NCI-H1436 treated with DMSO at 0.1 percent for 48 hours (cell line): ENCODE measurements around the gene PRR5L.

Experiments used
- DNase-seq: peaks from one replicate; lab custom pipeline; 2025; lab: John Stamatoyannopoulos, UW

The PRR5L gene

DNA sequence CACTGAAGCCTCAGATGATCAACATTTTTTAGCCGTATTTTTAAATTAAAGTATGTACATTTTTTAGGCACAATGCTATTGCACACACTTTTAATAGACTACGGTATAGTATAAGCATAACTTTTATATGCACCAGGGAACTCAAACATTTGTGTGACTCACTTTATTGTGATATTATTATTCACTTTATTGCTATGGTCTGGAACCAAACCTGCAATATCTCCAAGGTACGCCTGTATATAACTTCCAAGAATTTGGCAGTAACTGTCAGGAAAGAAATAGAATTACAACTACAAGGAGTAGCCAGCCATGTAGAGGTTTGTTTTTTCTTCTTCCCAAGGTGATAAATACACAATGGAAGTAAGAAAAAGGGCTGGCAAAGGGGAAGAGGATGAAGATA, 62.3 kb downstream of the PRR5L start:
- DNase-seq: no peak

DNA sequence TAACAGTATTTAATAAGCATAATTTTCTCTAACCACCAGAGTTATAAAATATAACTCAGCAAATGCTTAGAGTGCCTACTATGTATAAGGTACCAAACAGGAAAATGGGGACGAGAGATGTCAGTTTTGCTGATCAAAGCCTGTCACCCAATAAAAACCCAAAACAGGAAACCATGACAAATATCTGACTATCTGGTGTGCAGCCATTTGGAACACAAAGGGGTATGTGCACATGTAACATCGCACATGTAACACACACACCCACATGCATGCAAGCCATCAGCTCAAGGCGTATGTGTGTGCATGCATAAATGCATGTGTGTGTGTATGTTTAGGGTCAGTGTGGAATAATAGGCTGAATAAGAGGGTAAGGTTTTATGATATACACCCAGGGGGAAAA, 64.2 kb downstream of the PRR5L start:
- DNase-seq: no peak

DNA sequence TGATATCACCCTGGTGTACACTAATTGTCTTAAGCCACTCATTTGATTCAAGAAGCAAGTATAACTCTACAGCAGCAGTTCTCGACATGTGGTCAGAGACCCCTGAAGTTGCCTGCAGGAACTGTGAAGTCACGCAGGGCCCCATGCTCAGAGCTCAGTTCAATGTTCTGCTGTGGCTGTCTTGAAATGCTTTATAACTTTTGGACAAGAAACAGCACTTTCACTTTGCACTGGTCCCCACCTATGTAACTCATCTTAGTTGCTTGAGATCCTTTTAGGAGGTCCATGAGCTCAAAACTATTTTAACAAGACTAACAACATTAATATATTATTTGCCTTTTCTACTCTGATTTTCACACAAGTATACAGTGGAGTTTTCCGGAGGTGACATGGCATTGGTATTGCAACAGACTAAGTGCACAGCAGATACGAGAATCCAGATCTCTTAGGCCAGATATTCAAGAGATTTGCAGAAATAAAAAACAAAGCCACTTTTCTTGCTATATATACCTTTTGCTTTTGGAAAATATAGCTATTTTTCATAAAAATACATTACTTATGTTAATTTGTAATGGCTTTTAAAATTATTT, 64.8 kb downstream of the PRR5L start:
- no peak for DNase-seq

DNA sequence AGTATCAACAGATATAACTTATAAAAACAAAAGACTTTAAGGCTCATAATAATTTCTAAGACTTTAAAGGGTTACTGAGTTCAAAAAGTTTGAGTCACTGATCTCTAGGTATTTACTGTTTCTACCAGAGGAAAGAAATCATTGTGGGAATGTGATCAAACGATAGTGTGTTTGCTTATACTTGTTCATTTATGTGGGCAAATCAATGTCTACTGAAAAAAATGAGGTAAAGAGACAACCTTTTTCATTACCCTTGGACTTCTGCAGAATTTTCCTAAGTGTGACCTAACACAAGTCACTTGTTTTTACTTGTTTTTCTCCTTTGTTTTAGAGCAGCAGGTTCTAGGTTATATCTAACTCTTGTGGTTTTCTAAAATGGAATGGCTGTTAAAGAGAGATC, 65.4 kb downstream of the PRR5L start:
- DNase-seq: no peak

DNA sequence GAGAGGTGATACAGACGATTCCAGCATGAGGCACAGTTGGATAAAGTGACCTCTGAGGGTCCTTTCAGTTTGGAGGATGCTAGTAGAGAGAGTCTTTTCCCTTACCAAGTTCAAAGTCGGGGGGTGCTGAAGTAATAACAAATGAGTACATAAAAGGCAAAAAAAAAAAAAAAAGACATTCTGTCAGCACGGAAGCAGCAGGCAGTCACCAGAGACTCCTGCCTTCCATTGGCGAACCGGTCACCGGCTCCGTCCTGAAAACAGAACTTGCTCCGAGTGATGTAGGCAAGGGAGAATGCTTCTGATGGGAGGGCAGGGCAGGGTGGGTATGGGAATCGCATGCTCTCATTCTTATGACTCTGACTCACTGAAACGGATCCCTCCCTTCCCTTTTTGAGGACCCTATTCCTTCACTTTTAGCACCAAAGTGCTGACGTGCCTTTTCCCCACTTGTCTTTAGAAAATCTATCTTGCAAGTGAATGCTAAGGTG, 65.9 kb downstream of the PRR5L start:
- DNase-seq: no peak

DNA sequence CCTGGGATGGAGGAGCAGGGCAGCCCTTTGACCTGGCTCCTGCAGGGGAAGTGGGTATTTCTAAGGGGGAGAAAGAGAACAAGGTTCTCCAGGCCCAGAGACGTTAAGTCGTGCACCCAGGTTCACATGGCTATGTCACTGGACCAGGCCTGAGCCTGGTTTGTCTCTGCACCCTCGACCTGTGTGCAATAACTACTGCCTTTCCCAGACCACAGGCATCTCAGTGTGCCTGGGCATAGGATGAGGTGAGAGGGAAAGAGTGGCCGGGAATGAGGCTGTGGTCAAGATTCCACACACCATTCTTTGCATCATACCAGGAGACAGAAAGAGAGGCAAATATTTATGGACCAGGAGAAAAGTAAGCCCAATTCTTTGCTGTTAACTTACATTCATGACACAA, 66.8 kb downstream of the PRR5L start:
- DNase-seq: no peak

DNA sequence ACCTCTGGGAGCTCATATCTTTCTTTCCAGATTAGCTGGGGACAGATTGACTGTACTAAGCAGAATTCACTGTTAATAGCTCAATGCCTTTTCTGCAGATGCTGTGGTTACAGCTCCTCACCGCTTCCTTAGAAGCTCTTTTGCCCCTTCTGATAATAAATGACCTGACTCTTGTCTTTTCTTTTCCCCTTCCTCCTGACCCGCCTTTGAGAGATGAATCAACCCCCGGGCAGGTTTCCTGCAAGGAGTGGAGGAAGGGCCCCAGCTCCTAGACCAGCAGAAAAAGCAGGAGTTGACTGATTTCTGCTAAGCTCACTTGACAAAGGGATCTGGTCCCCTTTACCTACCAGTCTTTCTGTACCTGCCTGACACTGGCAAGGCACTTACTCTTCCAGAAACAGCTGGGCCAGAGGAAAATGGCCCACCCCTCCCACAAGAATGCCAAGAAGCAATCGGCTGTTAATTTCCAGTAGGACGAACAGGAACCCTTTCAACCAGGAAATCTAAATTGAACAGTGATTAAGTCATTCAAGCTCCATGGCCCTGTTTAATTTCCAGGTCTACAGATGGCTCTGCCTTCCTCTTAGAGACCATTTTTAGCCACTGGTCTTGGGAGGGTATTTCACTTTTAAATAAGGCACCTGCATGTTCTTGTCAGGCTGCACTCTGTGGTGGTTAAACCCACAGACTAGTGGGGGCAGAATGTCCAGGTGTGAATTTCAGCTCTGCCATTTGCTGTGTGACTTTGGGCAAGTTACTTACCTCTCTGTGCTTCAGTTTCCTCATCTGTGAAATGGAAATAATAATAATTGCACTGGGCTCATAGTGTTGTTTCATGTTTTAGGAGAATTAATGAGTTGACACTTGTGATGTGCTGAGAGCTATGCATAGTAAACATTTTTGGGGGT, 67.5 kb downstream of the PRR5L start:
- no peak for DNase-seq

DNA sequence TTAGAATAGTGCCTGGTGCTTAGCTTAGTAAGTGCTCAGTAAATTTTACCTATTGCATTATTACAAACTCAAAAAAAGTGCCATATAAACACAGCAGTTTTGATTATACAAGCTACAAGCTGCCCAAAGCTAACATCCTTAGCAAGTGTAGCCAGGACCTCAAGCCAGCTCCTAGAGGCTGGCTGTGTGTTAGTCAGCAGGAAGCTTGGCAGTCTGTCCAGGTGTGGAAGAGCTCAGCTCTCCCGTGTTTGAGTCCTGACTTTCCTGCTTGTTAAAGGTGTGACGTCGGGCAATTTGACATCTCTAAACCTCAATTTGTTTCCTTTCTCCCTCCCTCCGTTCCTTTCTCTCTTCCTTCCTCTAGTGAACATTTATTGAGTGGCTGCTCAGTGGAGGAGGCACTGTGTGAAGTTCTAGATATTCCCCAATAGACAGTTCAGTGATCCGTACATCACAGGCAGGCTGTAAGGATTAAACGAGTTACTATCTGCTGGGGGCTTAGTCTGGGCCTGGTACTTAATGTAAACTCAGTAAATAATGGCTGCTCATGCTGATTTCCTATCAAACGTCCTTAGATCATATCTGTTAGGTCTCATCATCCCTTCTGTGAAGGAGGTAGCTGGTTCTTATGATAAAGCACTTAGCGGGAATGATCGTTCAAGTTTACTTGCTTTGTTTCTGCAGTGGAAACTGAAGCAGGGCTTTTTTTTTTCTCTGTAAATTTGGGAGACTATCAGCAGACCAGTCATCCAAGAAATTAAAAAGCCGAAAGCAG, 68.7 kb downstream of the PRR5L start:
- no peak for DNase-seq

DNA sequence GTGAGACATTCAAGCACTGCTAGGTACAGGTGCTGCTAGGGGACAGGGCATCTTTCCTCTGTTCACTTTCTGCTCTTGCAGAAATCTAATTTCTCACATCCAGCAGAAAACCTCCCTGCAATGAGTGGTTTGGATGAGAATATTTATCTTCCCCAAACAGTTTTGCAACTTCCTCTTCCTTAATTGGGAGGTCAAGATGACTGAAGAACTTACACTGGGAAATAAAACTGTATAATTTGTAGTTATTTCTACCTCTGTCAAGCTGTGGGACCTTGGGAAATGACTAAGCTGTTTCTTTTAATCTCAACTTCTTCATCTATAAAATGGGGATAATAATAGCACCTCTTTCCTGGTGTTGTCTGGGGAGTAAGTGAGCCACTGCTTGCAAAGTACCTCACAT, 69.8 kb downstream of the PRR5L start:
- DNase-seq: no peak

DNA sequence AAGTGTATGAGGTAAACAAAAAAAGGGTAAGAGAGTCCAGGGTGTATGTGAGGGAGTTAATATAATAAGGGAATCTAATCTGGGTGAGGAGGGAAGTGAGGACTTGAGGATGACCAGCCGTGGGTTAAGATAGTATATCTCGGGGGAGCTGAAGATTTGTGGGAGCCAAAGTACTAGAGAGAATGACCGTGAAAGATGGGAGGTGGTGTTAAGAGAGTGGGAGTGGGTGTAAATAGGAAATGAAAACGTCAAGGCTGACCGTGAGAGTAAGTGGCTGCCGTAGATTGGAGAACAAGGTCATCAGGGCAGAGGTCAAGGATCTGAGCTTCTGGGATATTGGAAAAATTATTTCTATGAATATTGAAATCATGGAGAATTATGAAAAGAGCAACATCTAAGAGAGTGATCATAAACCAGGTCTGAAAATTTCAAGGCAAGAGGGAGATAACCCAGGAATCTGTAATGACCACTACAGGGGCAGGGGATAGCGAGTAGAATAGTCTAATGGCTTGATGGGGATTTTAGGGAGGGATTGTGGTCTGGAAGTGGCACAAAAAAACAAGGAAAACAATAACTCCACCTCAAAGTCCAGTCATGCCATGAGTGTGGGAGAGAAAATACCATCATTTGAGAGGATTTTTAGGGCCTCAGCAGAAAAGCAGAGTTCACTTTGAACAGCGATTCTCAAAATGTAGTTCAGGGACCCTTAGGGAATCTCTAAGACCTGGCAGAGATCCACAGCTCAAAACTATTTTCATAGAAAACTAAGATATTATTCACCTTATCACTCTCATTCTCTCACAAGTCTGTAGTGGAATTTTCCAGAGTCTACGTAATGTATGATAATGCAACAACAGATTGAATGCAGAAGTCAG, 72.0 kb downstream of the PRR5L start:
- no peak for DNase-seq

DNA sequence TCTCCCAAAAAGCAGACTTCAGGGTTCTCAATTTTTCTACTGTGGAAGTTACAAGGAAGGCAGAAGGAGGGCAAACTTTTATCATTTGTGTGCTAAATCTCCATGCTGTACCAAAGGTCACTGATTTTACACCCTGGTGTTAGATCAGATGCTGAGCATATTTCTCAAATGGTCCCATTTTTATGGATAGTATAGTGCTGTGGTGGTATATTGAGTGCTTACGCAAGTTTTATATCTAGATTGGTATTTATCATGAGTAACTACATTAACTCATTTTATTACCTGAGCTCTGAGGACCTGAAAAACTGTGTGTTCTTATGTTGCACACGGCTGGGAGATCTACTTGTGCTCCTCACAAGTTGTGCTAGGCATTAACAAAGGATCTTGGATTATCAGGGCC, 75.1 kb downstream of the PRR5L start:
- no peak for DNase-seq

DNA sequence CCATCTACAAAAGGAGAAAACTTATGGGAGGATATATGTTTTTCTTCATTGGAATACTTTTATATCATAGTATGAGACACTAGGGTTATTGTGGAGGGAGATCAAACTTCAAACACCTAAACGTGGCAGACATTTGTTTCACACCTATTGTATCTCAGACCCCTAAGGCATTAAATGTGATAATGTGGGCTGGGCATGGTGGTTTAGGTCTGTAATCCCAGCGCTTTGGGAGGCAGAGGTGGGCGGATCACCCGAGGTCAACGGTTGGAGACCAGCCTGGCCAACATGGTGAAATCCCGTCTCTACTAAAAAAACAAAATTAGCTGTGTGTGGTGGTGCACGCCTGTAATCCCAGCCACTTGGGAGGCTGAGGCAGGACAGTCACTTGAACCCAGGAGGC, 75.5 kb downstream of the PRR5L start:
- no peak for DNase-seq

DNA sequence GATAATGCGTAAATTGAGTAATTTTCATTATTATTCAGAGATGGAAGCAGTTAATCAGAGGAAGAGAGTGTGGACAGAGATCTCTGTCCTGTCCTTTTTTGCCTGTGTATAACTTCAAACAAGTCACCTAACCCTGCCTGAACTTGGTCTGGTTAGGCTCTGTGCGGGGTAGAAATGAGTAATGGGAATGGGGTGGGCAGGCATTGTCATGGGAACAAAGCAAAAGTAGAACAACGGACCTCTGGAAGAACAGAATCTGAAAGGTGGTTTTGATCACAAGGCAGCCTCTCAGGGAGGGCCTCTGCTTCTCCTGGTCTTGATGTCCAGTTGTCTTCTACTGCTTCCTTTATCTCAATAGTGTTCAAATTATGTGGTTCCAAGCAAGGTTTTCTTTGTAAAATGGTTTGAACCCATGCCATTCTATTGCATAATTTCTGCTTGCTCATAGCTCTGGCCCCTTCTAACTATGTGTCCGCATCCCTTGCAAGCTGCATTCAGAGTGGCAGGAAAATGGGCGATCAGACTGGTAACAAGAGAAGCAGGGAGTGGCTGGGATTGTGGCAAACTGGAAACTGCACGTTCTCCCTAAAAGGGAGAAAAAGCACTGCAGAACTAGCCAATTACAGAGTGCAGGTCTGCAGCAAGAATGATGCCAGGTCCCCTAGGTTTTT, 76.1 kb downstream of the PRR5L start:
- DNase-seq: no peak

DNA sequence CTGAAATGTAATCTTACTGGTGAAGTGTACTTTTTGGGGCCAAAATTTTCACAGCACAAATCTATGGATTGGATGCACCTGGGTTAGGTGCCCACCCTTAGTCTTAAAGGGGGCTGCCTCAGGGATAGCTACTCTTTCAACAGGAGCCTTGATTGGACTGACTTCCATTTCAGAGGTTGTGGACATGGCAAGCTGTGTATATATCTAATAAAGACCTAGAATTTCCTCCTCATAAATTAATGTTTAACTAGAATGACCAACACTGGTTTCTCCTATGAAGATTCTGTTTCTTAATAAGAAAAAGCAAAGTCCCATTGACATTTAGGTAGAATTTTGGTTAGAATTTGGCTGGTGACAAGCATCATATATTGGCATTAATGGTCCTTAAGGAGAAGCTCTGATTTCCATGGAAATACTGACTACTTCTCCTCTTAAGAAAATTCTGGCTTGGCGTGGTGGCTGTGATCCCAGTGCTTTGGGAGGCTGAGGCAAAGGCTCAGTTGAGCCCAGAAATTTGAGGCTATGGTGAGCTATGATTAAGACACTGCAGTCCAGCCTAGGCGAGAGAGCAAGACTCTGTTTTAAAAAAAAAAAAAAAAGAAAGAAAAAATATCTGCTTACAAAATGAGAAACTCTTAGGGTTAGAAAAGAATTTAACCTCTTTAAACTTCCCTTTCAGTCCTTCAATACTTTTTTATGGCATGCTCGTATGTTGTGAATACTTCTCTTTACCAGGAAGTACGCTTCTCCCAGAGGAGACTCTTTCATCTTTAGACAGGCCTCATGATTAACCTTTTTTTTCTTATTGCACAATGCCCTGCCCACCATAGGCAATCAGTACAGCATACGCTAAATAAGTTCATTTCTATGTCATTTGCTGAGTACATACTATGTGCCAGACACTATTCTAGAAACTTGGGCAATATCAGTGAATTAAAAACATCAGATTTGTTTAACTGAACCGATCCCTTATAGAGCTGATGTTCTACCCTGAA, 77.2 kb downstream of the PRR5L start:
- DNase-seq: no peak

DNA sequence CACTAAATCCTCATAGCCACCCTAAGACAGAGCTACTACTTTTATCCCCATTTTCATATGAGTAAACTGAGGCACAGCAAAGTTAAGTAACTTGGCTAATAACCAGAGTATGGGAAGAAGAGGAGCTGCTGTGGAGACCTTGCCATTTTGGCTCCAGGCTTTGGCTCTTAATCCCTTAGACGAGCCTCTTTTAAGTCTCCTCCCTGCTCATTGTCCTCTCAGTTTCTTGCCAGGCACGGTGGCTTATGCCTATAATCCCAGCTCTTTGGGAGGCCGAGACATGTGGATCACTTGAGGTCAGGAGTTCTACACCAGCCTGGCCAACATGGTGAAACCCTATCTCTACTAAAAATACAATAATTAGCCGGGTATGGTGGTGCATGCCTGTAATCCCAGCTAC, 78.6 kb downstream of the PRR5L start:
- no peak for DNase-seq

DNA sequence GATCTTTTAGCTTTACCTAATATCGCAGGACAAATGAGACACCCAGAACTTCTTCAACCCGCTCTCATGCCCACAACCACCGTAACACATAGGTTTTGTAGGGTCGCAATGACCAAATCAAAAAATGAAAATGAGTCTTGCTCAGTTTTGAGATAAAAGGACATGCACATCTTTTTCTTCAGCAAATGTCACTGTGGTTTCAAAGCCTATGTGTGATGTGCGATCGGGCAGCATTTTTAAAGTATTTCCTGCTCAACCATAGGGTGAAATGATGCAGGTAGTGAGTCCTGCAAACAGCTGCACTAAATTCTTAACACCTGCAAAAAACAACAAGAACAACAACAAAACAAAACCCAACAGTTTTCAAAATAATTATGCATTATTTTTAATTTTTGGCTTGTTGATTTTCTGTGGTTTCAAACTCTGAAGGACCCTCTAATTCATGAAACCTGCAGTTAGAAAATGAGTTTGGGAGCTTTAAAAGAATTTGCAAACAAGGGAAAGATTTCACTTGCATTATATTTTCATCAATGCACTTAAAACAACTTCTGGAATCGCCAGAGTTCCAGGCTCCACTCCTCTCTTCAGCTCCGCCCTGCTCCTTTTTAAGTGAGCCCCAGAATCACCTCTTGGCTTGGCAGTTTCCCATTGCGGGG, 79.4 kb downstream of the PRR5L start:
- DNase-seq: no peak

DNA sequence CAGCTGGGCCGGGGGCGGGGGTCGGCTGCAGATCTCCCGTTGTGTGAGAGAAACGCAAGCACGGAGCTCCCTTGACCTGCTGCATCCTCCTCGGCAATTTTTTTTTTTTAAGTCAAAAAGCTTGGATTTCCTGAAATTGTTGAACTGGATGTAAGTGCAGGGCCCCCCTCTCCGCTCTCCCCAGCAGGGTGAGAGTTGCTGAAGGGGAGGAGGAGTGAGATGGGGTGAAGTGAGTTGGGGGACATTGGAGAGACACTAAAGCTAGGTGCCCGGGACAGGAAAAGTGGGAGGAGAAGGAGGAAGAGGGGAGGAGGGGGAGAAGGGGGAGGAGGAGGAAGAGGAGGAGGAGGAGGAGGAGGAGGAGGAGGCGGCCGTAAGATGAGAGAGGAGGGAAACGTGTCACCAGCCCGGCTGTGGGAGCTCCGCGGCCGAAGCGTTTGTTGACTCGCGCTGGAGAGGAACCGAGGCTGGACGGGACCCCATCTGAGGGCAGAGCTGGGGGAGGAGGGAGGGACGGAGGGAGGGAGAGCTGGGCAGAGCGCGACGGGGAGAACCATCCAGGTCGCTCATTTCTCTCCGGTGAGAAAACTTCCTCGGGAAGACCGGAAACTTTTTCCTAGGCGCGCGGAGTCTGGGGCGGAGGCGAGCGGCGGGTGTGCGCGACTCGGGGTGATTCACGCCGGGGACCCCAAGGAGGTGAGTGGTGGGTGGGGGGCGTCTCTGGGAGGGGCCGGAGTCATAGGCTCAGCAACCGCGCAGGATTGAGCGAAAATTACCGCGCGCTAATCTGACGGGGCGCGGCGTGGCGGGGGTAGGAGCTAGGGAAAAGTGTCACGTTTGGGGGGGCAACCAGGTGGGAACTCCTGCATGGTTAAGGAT, 80.2 kb downstream of the PRR5L start:
- DNase-seq: no peak
